HG03103 (cell line): ENCODE measurements around the gene CRACR2B.
A peak's percentile ranks its signal among the peaks of the same experiment; 100 is the strongest.

Source experiments
- ATAC-seq: cut with Tn5 transposase; IDR thresholded peaks from one replicate; pipeline ENCODE4 v1.9.1; 2021; ENCODE audit warnings: low read depth; ENCODE audit not compliant: unreplicated experiment

The CRACR2B gene

GRCh38 chr11:837189-837989 is 9.7 kb downstream of the CRACR2B start:
- no peak for ATAC-seq

- ATAC-seq = no peak
These were observed 10.2 kb downstream of the CRACR2B start for GRCh38 chr11:837990-838307.

GRCh38 chr11:838441-839279 is 10.9 kb downstream of the CRACR2B start:
- no peak for ATAC-seq

GRCh38 chr11:839280-839623 is 11.5 kb downstream of the CRACR2B start:
- no peak for ATAC-seq

GRCh38 chr11:839875-840617 is 12.3 kb downstream of the CRACR2B start:
- no peak for ATAC-seq

GRCh38 chr11:841981-842369 is 14.3 kb downstream of the CRACR2B start:
- ATAC-seq = peak; percentile 22

GRCh38 chr11:842370-843002 is 14.8 kb downstream of the CRACR2B start, which contains the start of the genes POLR2L and TSPAN4:
POLR2L (minus strand) TSS chr11:842529; CDS start chr11:842508, 21 bp downstream.
TSPAN4 (plus strand) TSS chr11:842852; CDS start chr11:850305, 7,453 bp downstream.
- ATAC-seq = peak; percentile 45

GRCh38 chr11:843086-843734 is 15.5 kb downstream of the CRACR2B start:
- no peak for ATAC-seq

- ATAC-seq = no peak
These were observed 16.3 kb downstream of the CRACR2B start for GRCh38 chr11:843818-844692.

GRCh38 chr11:844693-845644 is 17.2 kb downstream of the CRACR2B start:
- ATAC-seq = no peak

- ATAC-seq = no peak
These were observed 18.3 kb downstream of the CRACR2B start for GRCh38 chr11:845872-846495.

GRCh38 chr11:846496-847098 is 18.9 kb downstream of the CRACR2B start:
- no peak for ATAC-seq

GRCh38 chr11:847876-848275 is 20.2 kb downstream of the CRACR2B start:
- no peak for ATAC-seq

GRCh38 chr11:848380-848931 is 20.7 kb downstream of the CRACR2B start:
- ATAC-seq = no peak

GRCh38 chr11:849104-849824 is 21.5 kb downstream of the CRACR2B start:
- ATAC-seq = no peak
